Activated B cell treated with CpG ODN at 0.5 μM for 24 hours (primary cell): Measurements from ENCODE around the gene TRAPPC8. TPM values are rescaled to one million over a fixed set of nuclear protein-coding genes. Genes with fewer than 3 reads are reported as not detected.

Experiments used
- ATAC-seq: fragments of 200-7000 bp; cut with Tn5 transposase; one replicate; pipeline ENCODE4 v1.10.0; 2021; ENCODE audit warnings: low read depth, mild to moderate bottlenecking, moderate library complexity
- CTCF ChIA-PET: fragments of 350-600 bp; sonication (Branson Sonifier 250); formaldehyde crosslinking; loops from one replicate; lab custom pipeline; 2021; ENCODE audit warnings: antibody characterized with exemption; lab: Charles Lee
- POLR2A ChIA-PET: fragments of 350-600 bp; sonication (Branson Sonifier 250); formaldehyde crosslinking; loops from one replicate; lab custom pipeline; 2021; ENCODE audit warnings: antibody characterized with exemption; lab: Charles Lee
- DNase-seq: peaks from one replicate; pipeline ENCODE4 v3.0.0; 2022
- H3K27ac Mint-ChIP-seq: one replicate; pipeline ENCODE4 v1.8.0; 2020; ENCODE audit warnings: mixed read lengths
- H3K27me3 Mint-ChIP-seq: one replicate; pipeline ENCODE4 v1.8.0; 2021; ENCODE audit warnings: mixed read lengths
- H3K36me3 Mint-ChIP-seq: one replicate; pipeline ENCODE4 v1.8.0; 2021; ENCODE audit warnings: low read depth, mixed read lengths
- H3K4me1 Mint-ChIP-seq: one replicate; pipeline ENCODE4 v1.8.0; 2021; ENCODE audit warnings: mixed read lengths
- H3K4me3 Mint-ChIP-seq: one replicate; pipeline ENCODE4 v1.8.0; 2020; ENCODE audit warnings: mild to moderate bottlenecking, mixed read lengths
- H3K9me3 Mint-ChIP-seq: one replicate; pipeline ENCODE4 v1.8.0; 2020; ENCODE audit warnings: mixed read lengths
- intact Hi-C: fragments of 100-400 bp; cut with micrococcal nuclease; formaldehyde crosslinking; loops from one replicate; pipeline ENCODE4 v1.15.1; 2024
- total RNA-seq: library from RNA; stranded (reverse); gene quantifications from 2 replicates; pipeline ENCODE4 v1.2.3, GENCODE V29; 2022
- TF ChIP-seq, protein P1 (sequence below): fragments of 200-600 bp; IDR thresholded peaks from one replicate; pipeline ENCODE4 v1.8.0; 2022; ENCODE audit warnings: antibody characterized with exemption, mild to moderate bottlenecking

TRAPPC8 gene, protein sequence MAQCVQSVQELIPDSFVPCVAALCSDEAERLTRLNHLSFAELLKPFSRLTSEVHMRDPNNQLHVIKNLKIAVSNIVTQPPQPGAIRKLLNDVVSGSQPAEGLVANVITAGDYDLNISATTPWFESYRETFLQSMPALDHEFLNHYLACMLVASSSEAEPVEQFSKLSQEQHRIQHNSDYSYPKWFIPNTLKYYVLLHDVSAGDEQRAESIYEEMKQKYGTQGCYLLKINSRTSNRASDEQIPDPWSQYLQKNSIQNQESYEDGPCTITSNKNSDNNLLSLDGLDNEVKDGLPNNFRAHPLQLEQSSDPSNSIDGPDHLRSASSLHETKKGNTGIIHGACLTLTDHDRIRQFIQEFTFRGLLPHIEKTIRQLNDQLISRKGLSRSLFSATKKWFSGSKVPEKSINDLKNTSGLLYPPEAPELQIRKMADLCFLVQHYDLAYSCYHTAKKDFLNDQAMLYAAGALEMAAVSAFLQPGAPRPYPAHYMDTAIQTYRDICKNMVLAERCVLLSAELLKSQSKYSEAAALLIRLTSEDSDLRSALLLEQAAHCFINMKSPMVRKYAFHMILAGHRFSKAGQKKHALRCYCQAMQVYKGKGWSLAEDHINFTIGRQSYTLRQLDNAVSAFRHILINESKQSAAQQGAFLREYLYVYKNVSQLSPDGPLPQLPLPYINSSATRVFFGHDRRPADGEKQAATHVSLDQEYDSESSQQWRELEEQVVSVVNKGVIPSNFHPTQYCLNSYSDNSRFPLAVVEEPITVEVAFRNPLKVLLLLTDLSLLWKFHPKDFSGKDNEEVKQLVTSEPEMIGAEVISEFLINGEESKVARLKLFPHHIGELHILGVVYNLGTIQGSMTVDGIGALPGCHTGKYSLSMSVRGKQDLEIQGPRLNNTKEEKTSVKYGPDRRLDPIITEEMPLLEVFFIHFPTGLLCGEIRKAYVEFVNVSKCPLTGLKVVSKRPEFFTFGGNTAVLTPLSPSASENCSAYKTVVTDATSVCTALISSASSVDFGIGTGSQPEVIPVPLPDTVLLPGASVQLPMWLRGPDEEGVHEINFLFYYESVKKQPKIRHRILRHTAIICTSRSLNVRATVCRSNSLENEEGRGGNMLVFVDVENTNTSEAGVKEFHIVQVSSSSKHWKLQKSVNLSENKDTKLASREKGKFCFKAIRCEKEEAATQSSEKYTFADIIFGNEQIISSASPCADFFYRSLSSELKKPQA (N-terminal part only)
- 62.9 and 69.2 TPM in 2 replicates for total RNA-seq

GRCh38 chr18:31942999-31943877 is at the start of gene TRAPPC8:
Gene TRAPPC8, minus strand, starts transcription at chr18:31943128. Its CDS starts 364 bp downstream, at chr18:31942764.
- CTCF ChIA-PET: interaction anchor here (1.1 to 2.1 kb wide), 6 partner anchors 13 to 130 kb away, joined by 3 to 19 read pairs (median 8); partner anchors contain the start of gene RNF125
- H3K36me3 Mint-ChIP-seq: peaks cover 21% of the 10 kb centered on the region
- peak within 1 kb of the TSS; percentile 100 for H3K27ac Mint-ChIP-seq
- H3K9me3 Mint-ChIP-seq: no peaks in the 10 kb centered on the region
- H3K27me3 Mint-ChIP-seq: no peaks in the 10 kb centered on the region
- intact Hi-C loops: loop anchor here (1.0 to 2.0 kb wide), 7 partner anchors 14 to 528 kb away; partner anchors contain the start of genes GAREM1 and RNF125
- peak within 1 kb of the TSS; percentile 100 for H3K4me3 Mint-ChIP-seq
- DNase-seq (peak; percentile 94), ATAC-seq (peak; percentile 82)
- POLR2A ChIA-PET: interaction anchor here (0.7 to 4.5 kb wide), 13 partner anchors 11 to 827 kb away, joined by 3 to 110 read pairs (median 6); partner anchors contain the start of genes RNF125 and RNF138
- TF ChIP-seq, protein P1, sequence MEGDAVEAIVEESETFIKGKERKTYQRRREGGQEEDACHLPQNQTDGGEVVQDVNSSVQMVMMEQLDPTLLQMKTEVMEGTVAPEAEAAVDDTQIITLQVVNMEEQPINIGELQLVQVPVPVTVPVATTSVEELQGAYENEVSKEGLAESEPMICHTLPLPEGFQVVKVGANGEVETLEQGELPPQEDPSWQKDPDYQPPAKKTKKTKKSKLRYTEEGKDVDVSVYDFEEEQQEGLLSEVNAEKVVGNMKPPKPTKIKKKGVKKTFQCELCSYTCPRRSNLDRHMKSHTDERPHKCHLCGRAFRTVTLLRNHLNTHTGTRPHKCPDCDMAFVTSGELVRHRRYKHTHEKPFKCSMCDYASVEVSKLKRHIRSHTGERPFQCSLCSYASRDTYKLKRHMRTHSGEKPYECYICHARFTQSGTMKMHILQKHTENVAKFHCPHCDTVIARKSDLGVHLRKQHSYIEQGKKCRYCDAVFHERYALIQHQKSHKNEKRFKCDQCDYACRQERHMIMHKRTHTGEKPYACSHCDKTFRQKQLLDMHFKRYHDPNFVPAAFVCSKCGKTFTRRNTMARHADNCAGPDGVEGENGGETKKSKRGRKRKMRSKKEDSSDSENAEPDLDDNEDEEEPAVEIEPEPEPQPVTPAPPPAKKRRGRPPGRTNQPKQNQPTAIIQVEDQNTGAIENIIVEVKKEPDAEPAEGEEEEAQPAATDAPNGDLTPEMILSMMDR: no peak
- H3K4me1 Mint-ChIP-seq: peaks cover 48% of the 10 kb centered on the region

- H3K36me3 Mint-ChIP-seq: no peaks in the 10 kb centered on the region
- POLR2A ChIA-PET: interaction anchor here (0.7 kb wide), 1 partner anchor 28 kb away, joined by 3 read pairs; the partner anchor contains the start of gene RNF125
- H3K4me3 Mint-ChIP-seq: no peak overlapping the region
- DNase-seq (no peak), ATAC-seq (peak; percentile 47)
- no peaks in the 10 kb centered on the region for H3K9me3 Mint-ChIP-seq
- CTCF ChIA-PET: no interaction called here
- peak overlapping the region; percentile 30 for H3K27ac Mint-ChIP-seq
- H3K27me3 Mint-ChIP-seq: no peaks in the 10 kb centered on the region
- intact Hi-C loops: no loop called here
- TF ChIP-seq, protein P1: no peak
- H3K4me1 Mint-ChIP-seq: peaks cover 13% of the 10 kb centered on the region
These were observed 47.9 kb upstream of the TRAPPC8 start for GRCh38 chr18:31990823-31991222.

GRCh38 chr18:31983976-31984375 is 41.0 kb upstream of the TRAPPC8 start:
- H3K27ac Mint-ChIP-seq: no peak overlapping the region
- no peaks in the 10 kb centered on the region for H3K27me3 Mint-ChIP-seq
- TF ChIP-seq, protein P1: no peak
- ATAC-seq: no peak
- no peak for DNase-seq
- H3K4me3 Mint-ChIP-seq: no peak overlapping the region
- intact Hi-C loops: no loop called here
- POLR2A ChIA-PET: no interaction called here
- CTCF ChIA-PET: no interaction called here
- H3K36me3 Mint-ChIP-seq: no peaks in the 10 kb centered on the region
- no peaks in the 10 kb centered on the region for H3K4me1 Mint-ChIP-seq
- H3K9me3 Mint-ChIP-seq: peaks cover under 1% of the 10 kb centered on the region

- no peaks in the 10 kb centered on the region for H3K36me3 Mint-ChIP-seq
- peaks cover 8% of the 10 kb centered on the region for H3K9me3 Mint-ChIP-seq
- ATAC-seq (no peak), DNase-seq (no peak)
- no peaks in the 10 kb centered on the region for H3K27me3 Mint-ChIP-seq
- no peak overlapping the region for H3K4me3 Mint-ChIP-seq
- intact Hi-C loops: no loop called here
- H3K4me1 Mint-ChIP-seq: no peaks in the 10 kb centered on the region
- TF ChIP-seq, protein P1: no peak
- no peak overlapping the region for H3K27ac Mint-ChIP-seq
- ChIA-PET CTCF (no interaction called here), POLR2A (no interaction called here)
These were observed 40.1 kb upstream of the TRAPPC8 start for GRCh38 chr18:31983020-31983419.
